Gastrocnemius medialis (tissue), 4 donors: ENCODE measurements around the gene NOL11.

Source experiments
- POLR2A ChIP-seq, 2 donors: fragments of 450-650 bp; IDR thresholded peaks; one replicate each; pipeline ENCODE4 v1.6.1; 2017; ENCODE audit warnings: antibody characterized with exemption in 2 of 2, mild to moderate bottlenecking in 2 of 2, moderate library complexity in 2 of 2
- TF ChIP-seq, protein P1 (sequence below), 5 experiments: fragments of 450-650 bp in 3 of 5; fragments of 200-600 bp in 2 of 5; sonication (generic) in 2 of 5; IDR thresholded peaks in 4 of 5; conservative IDR thresholded peaks in 1 of 5; 1 replicate in 4 of 5; 2 replicates in 1 of 5; pipeline ENCODE4 v1.5.1; 2016 to 2019; ENCODE audit warnings: antibody characterized with exemption in 5 of 5, mild to moderate bottlenecking in 3 of 5, moderate library complexity in 3 of 5

DNA sequence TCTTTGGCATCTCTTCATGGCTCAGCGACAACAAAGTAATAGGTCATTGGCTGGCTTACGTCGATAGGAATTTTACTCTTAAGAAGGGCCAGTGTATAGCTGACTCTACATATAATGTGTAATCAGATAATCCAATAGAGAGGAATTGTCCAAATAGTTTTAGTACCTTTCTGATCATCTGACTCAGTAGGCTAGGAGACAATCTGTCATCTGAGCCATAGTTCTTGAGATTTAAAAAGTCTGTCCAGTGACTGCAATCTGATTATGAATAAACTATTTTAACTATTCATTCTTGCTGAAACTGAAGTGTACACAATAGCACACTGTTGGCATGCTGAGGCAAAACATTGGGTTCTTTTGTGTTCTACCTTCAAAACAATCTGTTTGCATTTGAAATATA lies 21.4 kb upstream of the NOL11 start:
- TF ChIP-seq POLR2A (IDR thresholded peaks at IDR 0.05): no peak
- TF ChIP-seq, protein P1, sequence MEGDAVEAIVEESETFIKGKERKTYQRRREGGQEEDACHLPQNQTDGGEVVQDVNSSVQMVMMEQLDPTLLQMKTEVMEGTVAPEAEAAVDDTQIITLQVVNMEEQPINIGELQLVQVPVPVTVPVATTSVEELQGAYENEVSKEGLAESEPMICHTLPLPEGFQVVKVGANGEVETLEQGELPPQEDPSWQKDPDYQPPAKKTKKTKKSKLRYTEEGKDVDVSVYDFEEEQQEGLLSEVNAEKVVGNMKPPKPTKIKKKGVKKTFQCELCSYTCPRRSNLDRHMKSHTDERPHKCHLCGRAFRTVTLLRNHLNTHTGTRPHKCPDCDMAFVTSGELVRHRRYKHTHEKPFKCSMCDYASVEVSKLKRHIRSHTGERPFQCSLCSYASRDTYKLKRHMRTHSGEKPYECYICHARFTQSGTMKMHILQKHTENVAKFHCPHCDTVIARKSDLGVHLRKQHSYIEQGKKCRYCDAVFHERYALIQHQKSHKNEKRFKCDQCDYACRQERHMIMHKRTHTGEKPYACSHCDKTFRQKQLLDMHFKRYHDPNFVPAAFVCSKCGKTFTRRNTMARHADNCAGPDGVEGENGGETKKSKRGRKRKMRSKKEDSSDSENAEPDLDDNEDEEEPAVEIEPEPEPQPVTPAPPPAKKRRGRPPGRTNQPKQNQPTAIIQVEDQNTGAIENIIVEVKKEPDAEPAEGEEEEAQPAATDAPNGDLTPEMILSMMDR (IDR thresholded peaks at IDR 0.05 in 4 of 5, conservative IDR thresholded peaks at IDR 0.05 in 1 of 5): no peak
